ENCODE results near the gene IBA57.

IBA57 gene

DNA sequence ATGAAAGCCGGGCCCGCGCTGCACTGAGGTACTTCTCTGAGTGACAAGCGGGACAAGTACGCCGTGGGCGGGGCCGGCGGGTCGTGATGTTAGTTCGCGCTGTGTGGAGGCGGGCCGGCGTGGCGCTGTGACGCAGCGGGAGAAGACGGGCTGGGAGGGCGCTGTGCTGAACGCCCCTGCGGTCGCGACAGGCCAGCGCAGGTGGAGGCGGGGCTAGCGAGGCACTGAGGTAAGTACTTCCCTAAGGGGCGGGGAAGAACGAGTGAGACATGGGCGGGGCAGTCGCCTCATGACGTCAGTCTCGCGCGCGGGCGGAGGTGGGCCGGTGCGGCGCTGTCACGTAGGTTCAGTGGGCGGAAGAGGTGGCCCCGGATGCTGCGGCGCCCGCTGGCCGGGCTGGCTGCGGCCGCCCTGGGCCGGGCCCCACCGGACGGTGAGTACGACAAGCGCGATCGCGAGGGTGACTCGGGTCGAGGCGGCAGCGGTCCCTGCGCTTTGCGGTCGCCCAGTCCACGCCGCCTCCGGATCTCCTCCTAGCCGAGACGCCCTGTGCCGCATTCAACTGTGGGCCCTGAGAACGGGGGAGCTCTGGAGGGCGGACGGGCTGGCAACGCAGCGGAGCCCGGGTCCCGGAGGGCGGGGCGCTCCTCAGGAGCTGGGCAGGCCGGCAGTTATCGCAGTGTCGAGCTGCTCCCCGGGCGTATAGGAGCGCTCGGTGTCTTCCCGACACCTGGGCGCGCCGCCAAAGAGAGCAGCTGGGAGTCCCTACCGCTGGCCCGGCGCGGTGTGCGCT is 25.5 kb upstream of the IBA57 start, which contains the start of gene GUK1:
Gene GUK1 (plus strand): TSS at position 349 of the 793 bp plus-strand sequence. CDS start 24 bp downstream, at position 373.
- in situ Hi-C loops (cut with MboI; ENCODE audit: low pct_unique_long_range_greater_than_20kb, low sequenced_read_pairs, unreplicated experiment), result no loop called here
- DNase-seq (ENCODE audit: low spot score), result peak; percentile 99

DNA sequence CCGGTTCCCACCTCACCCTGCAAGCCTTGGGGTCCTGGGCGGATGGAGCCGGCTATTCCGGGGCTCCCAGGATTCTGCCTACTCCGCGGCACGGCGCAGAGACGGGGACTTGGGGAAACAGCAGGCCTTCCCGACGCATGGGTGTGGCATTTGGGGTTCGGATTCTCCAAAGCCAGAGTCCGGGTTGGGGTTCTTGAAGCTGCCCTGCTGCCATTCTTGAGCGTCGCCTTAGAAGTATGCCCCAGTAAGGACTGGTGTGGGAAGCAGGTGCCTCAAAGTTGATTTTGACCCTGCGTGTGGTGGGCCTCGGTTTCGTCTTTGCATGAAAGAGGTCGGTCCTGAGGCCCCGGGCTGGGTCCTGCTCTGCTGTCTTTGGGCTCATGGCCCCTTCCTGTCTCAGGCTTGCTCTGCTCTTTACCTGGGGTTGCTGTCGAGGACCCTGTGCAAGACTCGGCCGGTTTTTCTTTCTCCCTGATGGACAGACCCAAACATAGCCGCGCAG is 24.8 kb upstream of the IBA57 start:
- TF ChIP-seq, protein P1, sequence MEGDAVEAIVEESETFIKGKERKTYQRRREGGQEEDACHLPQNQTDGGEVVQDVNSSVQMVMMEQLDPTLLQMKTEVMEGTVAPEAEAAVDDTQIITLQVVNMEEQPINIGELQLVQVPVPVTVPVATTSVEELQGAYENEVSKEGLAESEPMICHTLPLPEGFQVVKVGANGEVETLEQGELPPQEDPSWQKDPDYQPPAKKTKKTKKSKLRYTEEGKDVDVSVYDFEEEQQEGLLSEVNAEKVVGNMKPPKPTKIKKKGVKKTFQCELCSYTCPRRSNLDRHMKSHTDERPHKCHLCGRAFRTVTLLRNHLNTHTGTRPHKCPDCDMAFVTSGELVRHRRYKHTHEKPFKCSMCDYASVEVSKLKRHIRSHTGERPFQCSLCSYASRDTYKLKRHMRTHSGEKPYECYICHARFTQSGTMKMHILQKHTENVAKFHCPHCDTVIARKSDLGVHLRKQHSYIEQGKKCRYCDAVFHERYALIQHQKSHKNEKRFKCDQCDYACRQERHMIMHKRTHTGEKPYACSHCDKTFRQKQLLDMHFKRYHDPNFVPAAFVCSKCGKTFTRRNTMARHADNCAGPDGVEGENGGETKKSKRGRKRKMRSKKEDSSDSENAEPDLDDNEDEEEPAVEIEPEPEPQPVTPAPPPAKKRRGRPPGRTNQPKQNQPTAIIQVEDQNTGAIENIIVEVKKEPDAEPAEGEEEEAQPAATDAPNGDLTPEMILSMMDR (IDR thresholded peaks at IDR 0.05; ENCODE audit: extremely low read depth, insufficient read depth, missing control alignments), result no peak
- DNase-seq (ENCODE audit: low spot score), result peak; percentile 36
- in situ Hi-C loops (cut with MboI; ENCODE audit: low pct_unique_long_range_greater_than_20kb, low sequenced_read_pairs, unreplicated experiment), result no loop called here

More for the DNA sequence above, 25.5 kb upstream of the IBA57 start, which contains the start of gene GUK1:
- TF ChIP-seq, protein P1 (IDR thresholded peaks at IDR 0.05; ENCODE audit: extremely low read depth, insufficient read depth, missing control alignments), result peak; percentile 10

DNA sequence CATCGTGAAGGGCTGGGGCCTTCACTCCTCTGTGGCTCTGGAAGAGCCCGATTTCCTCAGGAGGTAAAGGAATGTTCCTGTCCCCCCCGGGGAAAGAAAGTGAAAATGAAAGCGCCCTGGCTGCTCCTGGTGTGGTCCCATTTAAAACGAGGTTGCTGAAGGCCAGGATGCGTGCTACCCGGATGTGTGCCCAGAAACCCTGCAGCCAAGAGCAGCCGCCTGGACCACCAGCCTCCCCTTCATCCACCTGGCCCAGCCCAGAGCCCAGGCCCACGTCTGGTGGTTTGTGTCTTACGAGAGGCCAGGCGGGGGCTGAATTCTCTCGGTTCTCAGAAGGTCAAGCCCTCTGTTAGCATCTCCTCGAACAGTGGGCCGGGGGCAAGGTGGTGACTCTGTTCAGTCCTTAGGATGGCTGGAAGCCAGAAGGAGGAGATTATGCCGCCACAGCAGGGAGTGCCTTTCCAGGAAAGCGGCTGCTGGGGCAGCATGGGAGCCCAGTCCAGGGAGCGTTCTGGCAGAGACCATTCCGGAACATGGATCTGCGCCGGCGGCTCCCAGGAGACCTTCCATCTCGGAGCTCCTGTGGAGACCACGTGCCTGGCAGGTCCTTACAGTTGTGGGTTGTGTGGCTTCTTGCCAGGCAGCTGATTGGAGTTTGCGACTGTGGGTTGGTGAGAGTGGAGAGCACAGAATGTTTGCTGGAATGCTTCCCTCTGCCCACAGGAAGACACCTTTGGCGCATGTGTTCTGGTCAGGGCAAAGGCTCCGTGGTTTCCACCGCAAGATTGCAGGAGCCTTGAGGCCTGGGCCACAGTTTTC is 24.2 kb upstream of the IBA57 start:
- DNase-seq (ENCODE audit: low spot score), result peak; percentile 52
- in situ Hi-C loops (cut with MboI; ENCODE audit: low pct_unique_long_range_greater_than_20kb, low sequenced_read_pairs, unreplicated experiment), result no loop called here
- TF ChIP-seq, protein P1 (IDR thresholded peaks at IDR 0.05; ENCODE audit: extremely low read depth, insufficient read depth, missing control alignments), result no peak

DNA sequence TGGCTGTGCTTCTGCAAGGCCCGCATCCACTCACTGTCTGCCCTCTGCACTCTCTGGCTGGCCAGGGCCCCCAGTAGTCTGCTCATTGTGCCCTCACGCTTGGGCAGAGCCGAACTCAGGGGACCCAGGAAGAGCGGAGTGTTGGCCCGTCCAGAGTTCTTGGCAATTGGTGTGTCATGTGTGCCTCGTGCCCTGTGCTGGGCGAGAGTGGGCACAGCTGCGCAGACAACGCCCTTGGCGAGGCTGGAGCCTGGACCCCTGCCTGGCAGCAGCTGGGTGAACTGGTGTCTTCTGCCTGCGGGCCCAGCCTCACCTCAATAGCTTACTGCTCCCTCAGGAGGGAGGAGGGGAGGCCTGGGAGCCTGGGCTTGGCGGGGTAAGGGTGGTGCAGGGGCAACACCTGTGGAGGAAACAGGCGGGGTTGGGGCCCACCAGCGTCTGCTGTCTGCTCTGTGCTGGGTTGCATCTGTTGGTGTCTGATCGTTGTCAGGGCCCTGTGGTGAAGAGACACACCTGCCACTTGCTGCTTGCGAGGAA is 23.4 kb upstream of the IBA57 start:
- in situ Hi-C loops (cut with MboI; ENCODE audit: low pct_unique_long_range_greater_than_20kb, low sequenced_read_pairs, unreplicated experiment), result no loop called here
- TF ChIP-seq, protein P1 (IDR thresholded peaks at IDR 0.05; ENCODE audit: extremely low read depth, insufficient read depth, missing control alignments), result no peak
- peak; percentile 9 for DNase-seq (ENCODE audit: low spot score)

DNA sequence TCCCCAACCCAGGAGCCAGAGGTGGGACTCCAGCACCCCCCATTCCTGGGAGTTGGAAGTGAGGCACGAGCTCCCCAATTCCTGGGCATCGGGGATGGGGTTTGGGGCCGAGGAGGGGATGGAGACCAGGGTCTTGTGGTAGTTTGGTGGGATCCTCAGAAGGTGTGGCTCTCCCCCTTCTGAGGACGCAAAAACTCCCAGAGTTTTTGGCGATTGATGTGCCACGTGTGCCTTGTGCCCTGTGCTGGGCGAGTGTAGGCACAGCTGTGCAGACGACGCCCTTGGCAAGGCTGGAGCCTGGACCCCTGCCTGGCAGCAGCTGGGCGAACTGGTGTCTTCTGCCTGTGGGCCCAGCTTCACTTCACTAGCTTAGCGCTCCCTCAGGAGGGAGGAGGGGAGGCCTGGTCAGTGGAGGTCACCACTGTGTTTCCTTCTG is 22.9 kb upstream of the IBA57 start:
- TF ChIP-seq, protein P1 (IDR thresholded peaks at IDR 0.05; ENCODE audit: extremely low read depth, insufficient read depth, missing control alignments), result no peak
- DNase-seq (ENCODE audit: low spot score), result peak; percentile 9
- in situ Hi-C loops (cut with MboI; ENCODE audit: low pct_unique_long_range_greater_than_20kb, low sequenced_read_pairs, unreplicated experiment), result no loop called here

Measured in GM13977 (cell line).